ENCODE measurements around the gene GAREM2. TPM values are rescaled to one million over a fixed set of nuclear protein-coding genes. Genes with fewer than 3 reads are reported as not detected.

GAREM2 gene
- total and polyA plus RNA-seq, 2 donors from 2014 or later: 1.2 to 3.2 TPM

GRCh38 chr2:26195040-26195984 lies 22.4 kb downstream of the GAREM2 start:
- Histone ChIP-seq H3K27ac (ENCODE audit: low read depth in 2 of 2, low read length in 2 of 2) (no peak overlapping the region), H3K27me3 (ENCODE audit: control insufficient read depth, insufficient read depth, low read length) (no peaks in the 10 kb centered on the region), H3K9ac (ENCODE audit: low read length in 3 of 3) (no peak overlapping the region), H3K4me3 (ENCODE audit: low read length in 3 of 3) (no peak overlapping the region), H3K36me3 (ENCODE audit: control insufficient read depth in 2 of 3, insufficient read depth in 3 of 3, low read length in 3 of 3) (peaks cover 10 to 73% (median 47%) of the 10 kb centered on the region in 3 donors), H3K9me3 (ENCODE audit: control insufficient read depth in 2 of 3, insufficient read depth in 1 of 3, low read length in 3 of 3) (no peaks in the 10 kb centered on the region), H3K4me1 (ENCODE audit: control insufficient read depth in 2 of 3, insufficient read depth in 2 of 3, low read depth in 1 of 3, low read length in 3 of 3) (no peaks in the 10 kb centered on the region)
- DNase-seq (peak in 2 of 5 donors; percentile 35 to 57), FAIRE-seq (no peak)
- no peak for TF ChIP-seq CTCF (IDR thresholded peaks at IDR 0.05; ENCODE audit: borderline replicate concordance, extremely low read depth, insufficient read depth)
- intact Hi-C loops (cut with DNase I): no loop called here

DNA sequence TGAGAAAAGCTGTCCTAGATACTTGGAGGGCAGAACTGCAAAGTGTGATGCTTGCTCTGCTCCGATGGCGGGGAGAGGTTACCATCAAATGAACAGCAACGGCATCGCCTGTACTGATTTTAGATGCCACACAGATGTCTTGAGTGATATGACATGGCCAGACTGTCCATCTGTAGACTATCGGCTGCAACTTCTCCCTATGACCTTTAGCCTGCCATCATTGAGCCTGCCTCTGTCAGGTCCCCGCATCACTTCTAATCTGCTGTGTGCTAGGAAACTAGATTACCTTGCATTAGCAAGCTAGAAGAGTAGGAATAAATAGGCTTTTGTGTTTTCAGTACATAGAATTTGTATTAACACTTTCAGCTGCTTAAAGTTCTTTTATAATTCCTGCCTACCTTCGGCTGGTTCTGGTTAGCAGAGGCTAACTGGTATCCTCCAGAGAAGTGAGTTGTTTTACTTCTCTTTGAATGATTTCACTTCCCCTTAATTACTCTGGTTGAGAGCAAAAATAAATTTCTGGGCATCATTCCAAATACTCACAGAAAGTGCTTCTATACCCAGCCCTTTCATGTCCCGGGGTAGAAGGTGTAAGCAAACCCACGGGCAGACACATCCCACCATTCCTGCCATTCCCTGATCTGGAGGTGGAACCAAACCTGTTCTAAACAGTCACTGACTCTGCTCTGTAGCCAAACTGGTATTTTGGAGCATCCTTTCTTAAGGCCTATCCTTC lies 24.0 kb downstream of the GAREM2 start:
- no peaks in the 10 kb centered on the region for H3K27me3 ChIP-seq (ENCODE audit: control insufficient read depth, insufficient read depth, low read length)
- H3K4me1 ChIP-seq (ENCODE audit: control insufficient read depth in 2 of 3, insufficient read depth in 2 of 3, low read depth in 1 of 3, low read length in 3 of 3): no peaks in the 10 kb centered on the region
- no peak for FAIRE-seq
- H3K27ac ChIP-seq (ENCODE audit: low read depth in 2 of 2, low read length in 2 of 2): no peak overlapping the region
- no peaks in the 10 kb centered on the region for H3K9me3 ChIP-seq (ENCODE audit: control insufficient read depth in 2 of 3, insufficient read depth in 1 of 3, low read length in 3 of 3)
- no peak for TF ChIP-seq CTCF (IDR thresholded peaks at IDR 0.05; ENCODE audit: borderline replicate concordance, extremely low read depth, insufficient read depth)
- intact Hi-C loops (cut with DNase I): no loop called here
- DNase-seq: no peak
- peaks cover 10 to 77% (median 43%) of the 10 kb centered on the region in 3 donors for H3K36me3 ChIP-seq (ENCODE audit: control insufficient read depth in 2 of 3, insufficient read depth in 3 of 3, low read length in 3 of 3)
- H3K4me3 ChIP-seq (ENCODE audit: low read length in 3 of 3): no peak overlapping the region
- no peak overlapping the region for H3K9ac ChIP-seq (ENCODE audit: low read length in 3 of 3)

GRCh38 chr2:26197516-26197915 lies 24.6 kb downstream of the GAREM2 start:
- no peaks in the 10 kb centered on the region for H3K27me3 ChIP-seq (ENCODE audit: control insufficient read depth, insufficient read depth, low read length)
- H3K9ac ChIP-seq (ENCODE audit: low read length in 3 of 3): no peak overlapping the region
- DNase-seq (no peak), FAIRE-seq (no peak)
- H3K4me1 ChIP-seq (ENCODE audit: control insufficient read depth in 2 of 3, insufficient read depth in 2 of 3, low read depth in 1 of 3, low read length in 3 of 3): no peaks in the 10 kb centered on the region
- no peak overlapping the region for H3K4me3 ChIP-seq (ENCODE audit: low read length in 3 of 3)
- intact Hi-C loops (cut with DNase I): no loop called here
- H3K36me3 ChIP-seq (ENCODE audit: control insufficient read depth in 2 of 3, insufficient read depth in 3 of 3, low read length in 3 of 3): peaks cover 10 to 80% (median 46%) of the 10 kb centered on the region in 3 donors
- no peak overlapping the region for H3K27ac ChIP-seq (ENCODE audit: low read depth in 2 of 2, low read length in 2 of 2)
- H3K9me3 ChIP-seq (ENCODE audit: control insufficient read depth in 2 of 3, insufficient read depth in 1 of 3, low read length in 3 of 3): no peaks in the 10 kb centered on the region
- no peak for TF ChIP-seq CTCF (IDR thresholded peaks at IDR 0.05; ENCODE audit: borderline replicate concordance, extremely low read depth, insufficient read depth)

Measured in kidney (tissue), 14 donors.